Thoracic aorta (tissue), 2 donors: Measurements from ENCODE around the gene AP5S1. TPM values are rescaled to one million over a fixed set of nuclear protein-coding genes. Genes with fewer than 3 reads are reported as not detected.

Experiments used
- ATAC-seq: fragments of 150-250 bp; one replicate; pipeline ENCODE4 v1.8.0; 2017; ENCODE audit warnings: low read depth; ENCODE audit not compliant: insufficient number of reproducible peaks, low FRiP score
- DNase-seq: peaks from one replicate; pipeline ENCODE4 v3.0.0-alpha.2; 2020; ENCODE audit warnings: low spot score
- H3K27ac ChIP-seq, 2 donors: fragments of 200-600 bp; sonication (generic); 1 replicate in 1 of 2; 2 replicates in 1 of 2; pipeline ENCODE4 v1.5.1; 2016; ENCODE audit warnings: mild to moderate bottlenecking in 2 of 2, moderate library complexity in 2 of 2
- H3K27me3 ChIP-seq: fragments of 200-600 bp; sonication (generic); replicated peaks from 2 replicates; pipeline ENCODE4 v1.6.0; 2016; ENCODE audit warnings: mild to moderate bottlenecking; ENCODE audit not compliant: insufficient read depth
- H3K36me3 ChIP-seq: fragments of 200-600 bp; sonication (generic); one replicate; pipeline ENCODE4 v1.5.1; 2016
- H3K4me1 ChIP-seq, 2 donors: fragments of 200-600 bp; sonication (generic); 1 replicate in 1 of 2; 2 replicates in 1 of 2; pipeline versions ENCODE4 v1.5.1 to v1.6.0; 2016; ENCODE audit warnings: low read depth in 2 of 2, mild to moderate bottlenecking in 1 of 2; ENCODE audit not compliant: control insufficient read depth in 1 of 2
- H3K4me3 ChIP-seq: fragments of 200-600 bp; sonication (generic); 2 replicates; pipeline ENCODE4 v1.5.1; 2016; ENCODE audit warnings: mild to moderate bottlenecking
- H3K9me3 ChIP-seq: fragments of 200-600 bp; sonication (generic); 2 replicates; pipeline ENCODE4 v1.5.1; 2016
- total RNA-seq, 2 donors: library from RNA; depleted of rRNA; stranded (reverse); fragments of >200 nt; gene quantifications; one replicate each; pipeline versions ENCODE4 v1.1.0 to v1.2.3, GENCODE V29; 2016
- TF ChIP-seq, protein P1 (sequence below): fragments of 200-600 bp; sonication (generic); IDR thresholded peaks from one replicate; pipeline ENCODE4 v1.5.1; 2019; ENCODE audit warnings: antibody characterized with exemption

AP5S1 gene
- total RNA-seq, 2 donors from 2014 or later, result 12.3 to 18.0 TPM

DNA sequence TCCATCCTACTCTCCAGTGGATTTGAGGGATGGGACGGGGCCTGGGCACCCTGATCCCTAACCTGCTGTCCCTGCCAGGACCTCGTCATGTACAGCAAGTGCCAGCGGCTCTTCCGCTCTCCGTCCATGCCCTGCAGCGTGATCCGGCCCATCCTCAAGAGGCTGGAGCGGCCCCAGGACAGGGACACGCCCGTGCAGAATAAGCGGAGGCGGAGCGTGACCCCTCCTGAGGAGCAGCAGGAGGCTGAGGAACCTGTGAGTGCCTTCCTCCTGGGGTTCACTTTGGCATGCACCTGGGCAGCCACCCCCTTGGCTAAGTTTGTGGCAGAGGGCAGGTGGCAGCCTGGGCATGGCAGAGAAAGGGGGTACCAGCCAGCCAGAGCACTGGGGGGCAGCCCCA is 18.5 kb upstream of the AP5S1 start:
- DNase-seq, result no peak
- TF ChIP-seq, protein P1, sequence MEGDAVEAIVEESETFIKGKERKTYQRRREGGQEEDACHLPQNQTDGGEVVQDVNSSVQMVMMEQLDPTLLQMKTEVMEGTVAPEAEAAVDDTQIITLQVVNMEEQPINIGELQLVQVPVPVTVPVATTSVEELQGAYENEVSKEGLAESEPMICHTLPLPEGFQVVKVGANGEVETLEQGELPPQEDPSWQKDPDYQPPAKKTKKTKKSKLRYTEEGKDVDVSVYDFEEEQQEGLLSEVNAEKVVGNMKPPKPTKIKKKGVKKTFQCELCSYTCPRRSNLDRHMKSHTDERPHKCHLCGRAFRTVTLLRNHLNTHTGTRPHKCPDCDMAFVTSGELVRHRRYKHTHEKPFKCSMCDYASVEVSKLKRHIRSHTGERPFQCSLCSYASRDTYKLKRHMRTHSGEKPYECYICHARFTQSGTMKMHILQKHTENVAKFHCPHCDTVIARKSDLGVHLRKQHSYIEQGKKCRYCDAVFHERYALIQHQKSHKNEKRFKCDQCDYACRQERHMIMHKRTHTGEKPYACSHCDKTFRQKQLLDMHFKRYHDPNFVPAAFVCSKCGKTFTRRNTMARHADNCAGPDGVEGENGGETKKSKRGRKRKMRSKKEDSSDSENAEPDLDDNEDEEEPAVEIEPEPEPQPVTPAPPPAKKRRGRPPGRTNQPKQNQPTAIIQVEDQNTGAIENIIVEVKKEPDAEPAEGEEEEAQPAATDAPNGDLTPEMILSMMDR, result no peak
- Histone ChIP-seq H3K4me3 (no peak overlapping the region), H3K27me3 (no peaks in the 10 kb centered on the region), H3K4me1 (peaks cover 14 to 49% of the 10 kb centered on the region in 2 donors), H3K36me3 (peaks cover 45% of the 10 kb centered on the region), H3K9me3 (no peaks in the 10 kb centered on the region), H3K27ac (no peak overlapping the region)
- no peak for ATAC-seq

GRCh38 chr20:3802524-3803239 is 17.7 kb upstream of the AP5S1 start:
- Histone ChIP-seq H3K4me1 (peaks cover 19 to 49% of the 10 kb centered on the region in 2 donors), H3K4me3 (no peak overlapping the region), H3K27me3 (no peaks in the 10 kb centered on the region), H3K36me3 (peaks cover 45% of the 10 kb centered on the region), H3K27ac (no peak overlapping the region), H3K9me3 (no peaks in the 10 kb centered on the region)
- ATAC-seq (no peak), DNase-seq (no peak)
- TF ChIP-seq, protein P1, result no peak

GRCh38 chr20:3803289-3803688 is 17.1 kb upstream of the AP5S1 start:
- Histone ChIP-seq H3K4me3 (no peak overlapping the region), H3K27me3 (no peaks in the 10 kb centered on the region), H3K36me3 (peaks cover 45% of the 10 kb centered on the region), H3K9me3 (no peaks in the 10 kb centered on the region), H3K27ac (no peak overlapping the region), H3K4me1 (peaks cover 23 to 49% of the 10 kb centered on the region in 2 donors)
- no peak for DNase-seq
- TF ChIP-seq, protein P1, result no peak
- no peak for ATAC-seq

GRCh38 chr20:3803854-3804253 is 16.5 kb upstream of the AP5S1 start:
- TF ChIP-seq, protein P1, result no peak
- no peaks in the 10 kb centered on the region for H3K9me3 ChIP-seq
- H3K36me3 ChIP-seq, result peaks cover 45% of the 10 kb centered on the region
- H3K27ac ChIP-seq, result no peak overlapping the region
- ATAC-seq, result no peak
- H3K4me1 ChIP-seq, result peaks cover 26 to 49% of the 10 kb centered on the region in 2 donors
- no peaks in the 10 kb centered on the region for H3K27me3 ChIP-seq
- H3K4me3 ChIP-seq, result no peak overlapping the region
- DNase-seq, result no peak

DNA sequence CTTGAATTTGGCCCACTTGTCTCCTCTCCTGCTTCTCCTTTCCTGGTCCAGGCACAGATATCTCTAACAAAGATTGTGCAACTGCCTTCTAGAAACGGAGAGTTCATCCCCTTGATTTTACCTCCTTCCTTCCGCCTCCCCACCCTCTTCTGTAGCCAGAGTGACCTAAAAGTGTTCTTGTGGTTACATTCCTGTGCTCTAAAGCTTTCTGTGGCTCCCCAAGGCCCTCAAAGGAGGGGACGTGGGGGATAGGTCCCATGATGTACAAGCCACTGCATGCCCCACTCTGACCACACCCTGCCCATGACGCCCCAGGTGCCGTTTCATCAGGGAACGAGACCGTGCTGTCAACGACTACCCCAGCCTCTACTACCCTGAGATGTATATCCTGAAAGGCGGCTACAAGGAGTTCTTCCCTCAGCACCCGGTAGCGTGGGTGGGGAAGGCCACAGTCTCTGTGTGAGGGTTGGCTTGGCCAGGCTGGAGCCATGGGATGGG is 16.0 kb upstream of the AP5S1 start:
- Histone ChIP-seq H3K9me3 (no peaks in the 10 kb centered on the region), H3K27me3 (no peaks in the 10 kb centered on the region), H3K36me3 (peaks cover 45% of the 10 kb centered on the region), H3K4me1 (peaks cover 26 to 46% of the 10 kb centered on the region in 2 donors), H3K27ac (no peak overlapping the region), H3K4me3 (no peak overlapping the region)
- TF ChIP-seq, protein P1, result no peak
- DNase-seq (no peak), ATAC-seq (no peak)
